Pancreas (tissue), 10 donors: Measurements from ENCODE around the gene BRCA2. TPM values are rescaled to one million over a fixed set of nuclear protein-coding genes. Genes with fewer than 3 reads are reported as not detected.

ENCODE experiments used
- ATAC-seq, 4 donors: fragments of 200-7000 bp; cut with Tn5 transposase; one replicate each; pipeline versions ENCODE4 v1.8.0 to v1.9.1; 2020; ENCODE audit warnings: mild to moderate bottlenecking in 4 of 4, moderate library complexity in 4 of 4
- DNase-seq, 6 donors: peaks; one replicate each; pipeline ENCODE4 v3.0.0-alpha.2; 2020
- FAIRE-seq: peaks from 2 replicates; lab custom pipeline; 2012; peaks lifted over from hg19 to GRCh38; lab: Jason Lieb, UNC
- H3K27ac ChIP-seq, 4 donors: fragments of 200-600 bp; sonication (generic); 1 replicate in 3 of 4; 2 replicates in 1 of 4; pipeline versions ENCODE4 v1.5.0 to v1.8.0; 2020
- H3K27me3 ChIP-seq, 4 donors: fragments of 200-600 bp; one replicate each; pipeline ENCODE4 v1.8.0; 2021
- H3K36me3 ChIP-seq, 3 donors: fragments of 200-600 bp; sonication (generic) in 1 of 3; one replicate each; pipeline versions ENCODE4 v1.5.0 to v1.8.0; 2020 to 2021
- H3K4me1 ChIP-seq, 3 donors: fragments of 200-600 bp; one replicate each; pipeline ENCODE4 v1.8.0; 2021
- H3K4me3 ChIP-seq, 4 donors: fragments of 200-600 bp; sonication (generic) in 2 of 4; one replicate each; pipeline versions ENCODE4 v1.5.0 to v1.8.0; 2020 to 2021
- H3K9me3 ChIP-seq, 4 donors: fragments of 200-600 bp; one replicate each; pipeline ENCODE4 v1.8.0; 2021
- CTCF ChIP-seq, 4 donors: fragments of 200-600 bp; sonication (generic) in 3 of 4; IDR thresholded peaks; one replicate each; pipeline versions ENCODE4 v1.5.0 to v1.8.0; 2021; ENCODE audit warnings: antibody characterized with exemption in 4 of 4
- WGBS, 2 donors: extraction: QIAGEN DNeasy Blood & Tissue Kit; methylation state at CpG; one replicate each; pipeline ENCODE4 v1.1.7; 2013; 5-methylcytosine and 5-hydroxymethylcytosine counted together
- intact Hi-C, 3 donors: fragments of 100-400 bp; cut with DNase I; formaldehyde crosslinking; loops; one replicate each; pipeline versions ENCODE4 v1.11.1 to v1.14.2; 2022
- polyA plus RNA-seq, 2 donors: library from polyadenylated mRNA; stranded (reverse); fragments of 200-250 nt; gene quantifications; one replicate each; pipeline ENCODE4 v1.2.3, GENCODE V29; 2013
- total RNA-seq, 6 donors: library from RNA; stranded (reverse); fragmentation: NEBNext Ultra II Directional in 4 of 6; extraction: Animal tissue kit (Norgen Biotek cat#: 25700) in 4 of 6; gene quantifications; one replicate each; pipeline versions ENCODE4 v1.2.1 to v1.2.4, GENCODE V29; 2021 to 2023
- donor health status: healthy with polysubstance abuse.
- donor health status: DM: no; HTN: no; CAD: no; lungs with moderate emphysema.
- donor health status: DM: no; HTN: no; CAD: no.
- donor health status: control.
- donor health status: control.
- donor health status: Bipolar disorder and iron deficiency.
- donor health status: DM: yes; HTN: yes; CAD: no.
- donor health status: DM: no; HTN: no; CAD: no.
- donor health status: DM: no; HTN: no; CAD: no.
- donor health status: DM: yes; HTN: yes; CAD: no.

The BRCA2 gene
- total and polyA plus RNA-seq, 8 donors, result 0.07 to 1.4 (median 0.76) TPM

- DNase-seq (no peak), FAIRE-seq (no peak), ATAC-seq (peak in 3 of 4 donors; percentile 15 to 41 (median 32))
- no peak for TF ChIP-seq CTCF (IDR thresholded peaks at IDR 0.05)
- H3K4me3 ChIP-seq, result peak overlapping the region; percentile 59 to 76 (median 67)
- H3K36me3 ChIP-seq, result no peaks in the 10 kb centered on the region
- intact Hi-C loops, result no loop called here
- H3K4me1 ChIP-seq, result peaks cover 0 to 5% (median 0%) of the 10 kb centered on the region in 3 donors
- 0 to 1% methylated on average over 13 of the region's 13 CpGs for WGBS, 2 donors
- no peaks in the 10 kb centered on the region for H3K27me3 ChIP-seq
- H3K9me3 ChIP-seq, result no peaks in the 10 kb centered on the region
- H3K27ac ChIP-seq, result peak overlapping the region in 3 of 4 donors; percentile 86 to 96 (median 88)
Observed at GRCh38 chr13:32316028-32316339, 676 bp downstream of the BRCA2 start.

- Histone ChIP-seq H3K36me3 (no peaks in the 10 kb centered on the region), H3K4me3 (peak overlapping the region in 2 of 4 donors; percentile 64 to 70), H3K4me1 (peaks cover 0 to 5% (median 0%) of the 10 kb centered on the region in 3 donors), H3K27ac (peak overlapping the region in 1 of 4 donors; percentile 86), H3K27me3 (no peaks in the 10 kb centered on the region), H3K9me3 (no peaks in the 10 kb centered on the region)
- 58 to 72% methylated on average over 6 of the region's 6 CpGs for WGBS, 2 donors
- no peak for DNase-seq
- ATAC-seq, result no peak
- TF ChIP-seq CTCF (IDR thresholded peaks at IDR 0.05), result no peak
- FAIRE-seq, result no peak
- intact Hi-C loops, result no loop called here
Observed at GRCh38 chr13:32316501-32316900, 1.2 kb downstream of the BRCA2 start.

GRCh38 chr13:32317716-32318465, 2.6 kb downstream of the BRCA2 start:
- FAIRE-seq, result no peak
- Histone ChIP-seq H3K4me3 (no peak overlapping the region), H3K27me3 (no peaks in the 10 kb centered on the region), H3K27ac (no peak overlapping the region), H3K4me1 (peaks cover 0 to 5% (median 0%) of the 10 kb centered on the region in 3 donors), H3K9me3 (no peaks in the 10 kb centered on the region), H3K36me3 (no peaks in the 10 kb centered on the region)
- intact Hi-C loops, result no loop called here
- no peak for ATAC-seq
- 85 to 92% methylated on average over 2 of the region's 2 CpGs for WGBS, 2 donors
- TF ChIP-seq CTCF (IDR thresholded peaks at IDR 0.05), result no peak
- no peak for DNase-seq

GRCh38 chr13:32320528-32320927, 5.2 kb downstream of the BRCA2 start:
- Histone ChIP-seq H3K4me3 (no peak overlapping the region), H3K27me3 (no peaks in the 10 kb centered on the region), H3K9me3 (no peaks in the 10 kb centered on the region), H3K4me1 (peaks cover 0 to 5% (median 0%) of the 10 kb centered on the region in 3 donors), H3K27ac (no peak overlapping the region), H3K36me3 (no peaks in the 10 kb centered on the region)
- intact Hi-C loops, result no loop called here
- ATAC-seq (no peak), DNase-seq (no peak), FAIRE-seq (no peak)
- TF ChIP-seq CTCF (IDR thresholded peaks at IDR 0.05), result no peak
- 65 to 68% methylated on average over 4 of the region's 4 CpGs for WGBS, 2 donors

GRCh38 chr13:32323912-32324311, 8.6 kb downstream of the BRCA2 start:
- intact Hi-C loops, result no loop called here
- no peak for TF ChIP-seq CTCF (IDR thresholded peaks at IDR 0.05)
- H3K27me3 ChIP-seq, result no peaks in the 10 kb centered on the region
- no peak overlapping the region for H3K27ac ChIP-seq
- no peak overlapping the region for H3K4me3 ChIP-seq
- H3K9me3 ChIP-seq, result no peaks in the 10 kb centered on the region
- H3K36me3 ChIP-seq, result no peaks in the 10 kb centered on the region
- DNase-seq (no peak), FAIRE-seq (no peak), ATAC-seq (no peak)
- H3K4me1 ChIP-seq, result no peaks in the 10 kb centered on the region
